Measurements from ENCODE around the gene USP48. TPM values are rescaled to one million over a fixed set of nuclear protein-coding genes. Genes with fewer than 3 reads are reported as not detected.
A peak's percentile ranks its signal among the peaks of the same experiment; 100 is the strongest.

Gene USP48
- total and polyA plus RNA-seq, 2 of the 13 experiments (the other 11 are each of a cell fraction or from before 2014, with no cell fraction given) = 30.4 to 30.7 TPM

GRCh38 chr1:21793104-21793503 lies 10.2 kb upstream of the USP48 start:
- peaks cover 5% of the 10 kb centered on the region; the same call in 1 of the 2 replicates for H3K9me3 ChIP-seq (ENCODE audit: low read length)
- H2AFZ ChIP-seq (ENCODE audit: low read length) = no peak overlapping the region
- 7% methylated on average over 2 of the region's 2 CpGs for WGBS (ENCODE audit: low lambda C conversion rate)
- peaks cover 24% of the 10 kb centered on the region for H3K4me1 ChIP-seq (ENCODE audit: insufficient read depth, low read length)
- no TSS peak for BruUV-seq (replicated peaks)
- no peaks in the 10 kb centered on the region for H3K27me3 ChIP-seq (ENCODE audit: control insufficient read depth in 1 of 2, insufficient read depth in 2 of 2, low read length in 2 of 2)
- in situ Hi-C loops (cut with HindIII; ENCODE audit: extremely low pct_ligation_motif_present, low pct_unique_long_range_greater_than_20kb) = no loop called here
- intact Hi-C loops (cut with micrococcal nuclease; ENCODE audit: unreplicated experiment) = no loop called here
- no peak overlapping the region for H3K4me2 ChIP-seq (ENCODE audit: low read depth, low read length)
- no peaks in the 10 kb centered on the region for H3K36me3 ChIP-seq (replicated peaks in 1 of 2; ENCODE audit: control insufficient read depth in 1 of 2, insufficient read depth in 2 of 2, low read length in 2 of 2)
- TF ChIP-seq ZNF121 (CRISPR knock-in tag; IDR thresholded peaks at IDR 0.05) (peak; percentile 54; the same call in 1 of the 2 replicates), DMAP1 (CRISPR knock-in tag; IDR thresholded peaks at IDR 0.05) (no peak)
- H3K79me2 ChIP-seq (ENCODE audit: insufficient read depth, low read length) = no peaks in the 10 kb centered on the region
- no peak for FAIRE-seq
- no peak overlapping the region for H3K9ac ChIP-seq (ENCODE audit: insufficient read depth, low read depth, low read length)
- no peak for DNase-seq (ENCODE audit: low spot score)
- CTCF ChIA-PET (ENCODE audit: low intra/inter-chr PET ratio, low total read pairs) = no interaction called here
- no peaks in the 10 kb centered on the region for H4K20me1 ChIP-seq (ENCODE audit: insufficient read depth, low read length)
- H3K4me3 ChIP-seq (replicated peaks in 1 of 3; ENCODE audit: insufficient read depth in 1 of 3, low read depth in 2 of 3, low read length in 3 of 3) = no peak overlapping the region
- H3K27ac ChIP-seq (ENCODE audit: extremely low read length, insufficient read depth, low read length) = no peak overlapping the region
- POLR2A ChIA-PET = no interaction called here
- no peak for ATAC-seq

DNA sequence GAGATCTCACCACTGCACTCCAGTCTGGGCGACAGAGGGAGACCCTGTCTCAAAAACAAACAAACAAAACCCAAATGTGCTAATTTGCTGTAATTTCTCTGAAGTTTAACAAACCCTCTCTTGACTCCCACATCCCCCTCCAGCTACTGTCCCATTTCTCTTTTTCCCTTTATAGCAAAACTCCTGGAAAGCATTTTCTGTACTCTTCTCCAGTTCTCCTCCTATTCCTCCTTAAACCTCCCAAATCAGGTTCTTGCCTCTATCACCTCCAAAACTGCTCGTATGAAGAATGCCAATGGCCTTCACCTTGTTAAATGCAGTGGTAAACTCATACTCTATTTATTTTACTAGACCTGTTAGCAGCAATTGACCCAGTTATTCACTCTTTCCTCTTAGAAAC lies 3.7 kb upstream of the USP48 start:
- Histone ChIP-seq H3K4me2 (ENCODE audit: low read depth, low read length) (no peak overlapping the region), H2AFZ (ENCODE audit: low read length) (no peak overlapping the region), H3K4me3 (replicated peaks in 1 of 3; ENCODE audit: insufficient read depth in 1 of 3, low read depth in 2 of 3, low read length in 3 of 3) (no peak overlapping the region), H3K9ac (ENCODE audit: insufficient read depth, low read depth, low read length) (no peak overlapping the region), H3K4me1 (ENCODE audit: insufficient read depth, low read length) (peaks cover 44% of the 10 kb centered on the region), H3K27ac (ENCODE audit: extremely low read length, insufficient read depth, low read length) (no peak overlapping the region), H4K20me1 (ENCODE audit: insufficient read depth, low read length) (no peaks in the 10 kb centered on the region), H3K9me3 (ENCODE audit: low read length) (no peaks in the 10 kb centered on the region), H3K36me3 (replicated peaks in 1 of 2; ENCODE audit: control insufficient read depth in 1 of 2, insufficient read depth in 2 of 2, low read length in 2 of 2) (no peaks in the 10 kb centered on the region), H3K27me3 (ENCODE audit: control insufficient read depth in 1 of 2, insufficient read depth in 2 of 2, low read length in 2 of 2) (no peaks in the 10 kb centered on the region; a peak in 1 of 5 replicates), H3K79me2 (ENCODE audit: insufficient read depth, low read length) (peaks cover 10% of the 10 kb centered on the region)
- FAIRE-seq (no peak), DNase-seq (ENCODE audit: low spot score) (no peak), ATAC-seq (no peak)
- TF ChIP-seq SMC3 (IDR thresholded peaks at IDR 0.05; ENCODE audit: low read length) = no peak
- no peak for TF ChIP-seq MEIS2 (CRISPR knock-in tag; IDR thresholded peaks at IDR 0.05)
- no peak for TF ChIP-seq GPN1 (CRISPR knock-in tag; IDR thresholded peaks at IDR 0.05; ENCODE audit: borderline replicate concordance)
- no peak for TF ChIP-seq TAF1 (CRISPR knock-in tag; IDR thresholded peaks at IDR 0.05)
- TF ChIP-seq KLF6 (CRISPR knock-in tag; IDR thresholded peaks at IDR 0.05) = no peak
- TF ChIP-seq RBM39 (IDR thresholded peaks at IDR 0.05; ENCODE audit: low read depth, low read length, poor library complexity, severe bottlenecking) = no peak
- no peak for TF ChIP-seq ZBTB33 (CRISPR knock-in tag; IDR thresholded peaks at IDR 0.05)
- TF ChIP-seq, protein P1, sequence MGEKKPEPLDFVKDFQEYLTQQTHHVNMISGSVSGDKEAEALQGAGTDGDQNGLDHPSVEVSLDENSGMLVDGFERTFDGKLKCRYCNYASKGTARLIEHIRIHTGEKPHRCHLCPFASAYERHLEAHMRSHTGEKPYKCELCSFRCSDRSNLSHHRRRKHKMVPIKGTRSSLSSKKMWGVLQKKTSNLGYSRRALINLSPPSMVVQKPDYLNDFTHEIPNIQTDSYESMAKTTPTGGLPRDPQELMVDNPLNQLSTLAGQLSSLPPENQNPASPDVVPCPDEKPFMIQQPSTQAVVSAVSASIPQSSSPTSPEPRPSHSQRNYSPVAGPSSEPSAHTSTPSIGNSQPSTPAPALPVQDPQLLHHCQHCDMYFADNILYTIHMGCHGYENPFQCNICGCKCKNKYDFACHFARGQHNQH (CRISPR knock-in tag; IDR thresholded peaks at IDR 0.05) = no peak
- TF ChIP-seq, protein P2, sequence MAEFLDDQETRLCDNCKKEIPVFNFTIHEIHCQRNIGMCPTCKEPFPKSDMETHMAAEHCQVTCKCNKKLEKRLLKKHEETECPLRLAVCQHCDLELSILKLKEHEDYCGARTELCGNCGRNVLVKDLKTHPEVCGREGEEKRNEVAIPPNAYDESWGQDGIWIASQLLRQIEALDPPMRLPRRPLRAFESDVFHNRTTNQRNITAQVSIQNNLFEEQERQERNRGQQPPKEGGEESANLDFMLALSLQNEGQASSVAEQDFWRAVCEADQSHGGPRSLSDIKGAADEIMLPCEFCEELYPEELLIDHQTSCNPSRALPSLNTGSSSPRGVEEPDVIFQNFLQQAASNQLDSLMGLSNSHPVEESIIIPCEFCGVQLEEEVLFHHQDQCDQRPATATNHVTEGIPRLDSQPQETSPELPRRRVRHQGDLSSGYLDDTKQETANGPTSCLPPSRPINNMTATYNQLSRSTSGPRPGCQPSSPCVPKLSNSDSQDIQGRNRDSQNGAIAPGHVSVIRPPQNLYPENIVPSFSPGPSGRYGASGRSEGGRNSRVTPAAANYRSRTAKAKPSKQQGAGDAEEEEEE (CRISPR knock-in tag; IDR thresholded peaks at IDR 0.05; ENCODE audit: borderline replicate concordance) = no peak
- TF ChIP-seq ZBTB1 (CRISPR knock-in tag; IDR thresholded peaks at IDR 0.05; ENCODE audit: borderline replicate concordance) = no peak
- WGBS (ENCODE audit: low lambda C conversion rate) = 23% methylated on average over 2 of the region's 2 CpGs
- CTCF ChIA-PET (ENCODE audit: low intra/inter-chr PET ratio, low total read pairs) = no interaction called here
- POLR2A ChIA-PET = no interaction called here
- BruUV-seq (replicated peaks) = no TSS peak
- intact Hi-C loops (cut with micrococcal nuclease; ENCODE audit: unreplicated experiment) = no loop called here
- in situ Hi-C loops (cut with HindIII; ENCODE audit: extremely low pct_ligation_motif_present, low pct_unique_long_range_greater_than_20kb) = no loop called here
